GM21576 (cell line): Measurements from ENCODE around the gene DOK5.
A peak's percentile ranks its signal among the peaks of the same experiment; 100 is the strongest.

Source experiments
- ATAC-seq: cut with Tn5 transposase; IDR thresholded peaks from one replicate; pipeline ENCODE4 v1.9.1; 2021; ENCODE audit warnings: mild to moderate bottlenecking, moderate library complexity; ENCODE audit not compliant: unreplicated experiment

DOK5 gene

GRCh38 chr20:54606380-54606779 lies 131.0 kb downstream of the DOK5 start:
- no peak for ATAC-seq

DNA sequence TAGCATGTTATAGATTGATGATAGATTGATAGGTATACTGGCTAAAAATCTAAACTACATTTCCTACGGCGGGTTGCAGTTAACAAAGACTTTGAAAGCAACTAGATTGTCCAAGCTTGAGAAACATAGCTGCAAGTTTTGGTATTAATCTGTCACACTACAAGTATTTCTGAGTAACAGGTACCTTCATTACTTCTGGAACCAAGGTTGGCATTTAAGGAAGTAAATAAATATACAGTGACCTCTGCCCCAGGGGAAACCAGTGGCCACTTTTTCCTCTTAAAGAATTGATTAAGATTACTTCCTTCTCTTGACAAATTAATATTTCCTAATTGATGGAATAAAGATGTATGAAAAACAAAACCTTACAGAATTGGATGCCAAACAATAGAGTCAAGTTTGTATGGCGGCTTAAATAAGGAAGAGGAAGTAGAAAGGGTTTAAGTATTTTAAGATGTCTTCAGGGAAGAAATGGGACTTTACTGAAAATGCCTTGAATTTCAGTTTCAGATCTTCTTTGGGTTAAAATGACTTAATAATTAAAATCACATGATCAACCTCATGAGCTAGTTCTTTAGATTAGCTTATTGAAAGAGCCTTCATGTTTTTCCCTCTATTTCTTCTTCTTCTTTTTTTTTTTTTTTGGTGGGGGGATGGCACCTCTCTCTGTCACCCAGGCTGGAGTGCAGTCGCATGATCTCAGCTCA lies 132.8 kb downstream of the DOK5 start:
- ATAC-seq = no peak

DNA sequence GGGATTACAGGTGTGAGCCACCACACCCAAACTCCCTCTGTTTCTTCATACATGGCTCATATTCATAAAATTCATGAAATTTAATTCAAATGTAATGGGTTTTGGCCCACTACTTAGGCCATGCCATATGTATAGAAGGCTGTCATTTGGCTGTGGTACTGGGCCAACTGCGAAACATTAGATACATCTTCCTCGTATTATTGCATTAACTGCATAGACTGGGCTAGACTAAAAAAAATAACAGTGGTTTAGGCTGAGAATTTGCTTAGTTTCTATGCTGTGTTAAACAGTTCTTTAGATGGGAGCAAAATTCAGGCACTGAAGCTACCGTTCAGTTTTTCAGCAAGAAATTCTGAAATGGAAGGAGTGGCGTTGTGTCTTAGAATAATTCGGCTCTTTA lies 133.6 kb downstream of the DOK5 start:
- no peak for ATAC-seq

GRCh38 chr20:54611708-54612412 lies 136.5 kb downstream of the DOK5 start:
- ATAC-seq = no peak

DNA sequence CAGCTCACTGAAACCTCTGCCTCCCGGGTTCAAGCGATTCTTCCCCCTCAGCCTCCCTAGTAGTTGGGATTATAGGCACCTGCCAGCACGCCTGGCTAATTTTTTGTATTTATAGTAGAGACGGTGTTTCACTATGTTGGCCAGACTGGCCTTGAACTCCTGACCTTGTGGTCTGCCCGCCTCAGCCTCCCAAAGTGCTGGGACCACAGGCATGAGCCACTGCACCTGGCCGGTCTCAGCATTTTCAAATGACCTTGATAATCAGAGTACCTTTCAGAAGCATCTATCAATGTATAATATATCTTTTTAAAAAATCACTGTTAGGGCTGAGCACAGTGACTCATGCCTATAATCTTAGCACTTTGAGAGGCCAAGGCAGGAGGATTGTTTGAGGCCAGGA lies 143.0 kb downstream of the DOK5 start:
- no peak for ATAC-seq

DNA sequence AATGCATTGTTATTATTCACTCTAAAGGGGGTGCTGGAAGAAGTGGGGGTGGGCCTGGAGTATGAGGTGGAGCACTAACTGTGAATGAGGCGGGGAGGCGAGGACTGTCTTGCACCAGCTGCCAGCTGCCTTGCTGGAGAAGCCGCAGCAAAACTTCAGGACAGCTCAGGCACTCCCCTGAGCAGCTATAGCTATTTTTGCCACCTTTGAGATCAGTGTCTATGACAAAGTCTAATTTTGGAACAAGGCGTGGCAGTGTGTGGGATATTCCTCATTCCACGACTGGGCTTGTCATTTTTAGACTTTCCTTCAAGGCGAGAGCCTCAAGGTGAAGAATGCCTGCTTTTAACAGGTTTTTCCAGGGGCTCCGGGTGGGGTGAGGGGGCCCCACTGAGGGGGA lies 143.8 kb downstream of the DOK5 start:
- no peak for ATAC-seq

DNA sequence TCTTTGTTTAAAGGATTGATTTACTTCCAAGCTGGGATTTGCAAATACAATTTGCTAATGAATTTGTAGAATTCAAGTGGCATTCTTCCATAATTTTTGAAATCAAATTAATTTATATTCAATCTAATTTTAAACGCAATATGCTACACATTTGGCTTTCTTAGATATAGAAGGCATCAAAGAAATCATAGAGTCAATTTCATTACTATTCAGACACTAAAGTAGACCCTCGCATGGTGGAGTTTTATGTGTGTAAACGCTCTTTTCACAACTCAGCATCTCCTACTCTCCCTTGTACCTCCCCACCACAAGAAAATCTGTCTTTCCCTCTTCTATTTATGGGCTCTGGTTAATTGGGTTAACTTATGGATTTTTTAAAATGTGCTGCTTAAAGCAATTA lies 144.3 kb downstream of the DOK5 start:
- ATAC-seq = no peak

DNA sequence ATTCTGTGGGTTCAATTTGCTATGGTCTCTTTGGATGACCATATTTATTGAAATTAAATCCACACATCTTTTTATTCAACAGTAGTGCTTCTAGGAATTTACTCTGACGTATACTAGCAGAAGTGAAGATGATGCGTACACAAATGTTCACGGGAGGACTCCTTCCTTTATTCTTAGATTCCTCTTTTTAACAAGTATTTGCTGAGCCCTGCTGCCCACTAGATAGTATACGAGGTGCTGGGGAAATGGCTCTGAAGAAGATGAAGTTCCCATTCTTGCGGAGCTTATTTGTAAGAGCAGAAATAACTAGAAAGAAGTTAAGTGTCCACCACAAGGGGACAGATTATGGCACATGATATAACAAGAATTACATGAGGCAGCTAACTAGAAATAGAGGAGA lies 145.2 kb downstream of the DOK5 start:
- no peak for ATAC-seq

GRCh38 chr20:54622333-54623295 lies 147.2 kb downstream of the DOK5 start:
- ATAC-seq = no peak

- no peak for ATAC-seq
Observed at GRCh38 chr20:54623991-54624569, 148.7 kb downstream of the DOK5 start.

DNA sequence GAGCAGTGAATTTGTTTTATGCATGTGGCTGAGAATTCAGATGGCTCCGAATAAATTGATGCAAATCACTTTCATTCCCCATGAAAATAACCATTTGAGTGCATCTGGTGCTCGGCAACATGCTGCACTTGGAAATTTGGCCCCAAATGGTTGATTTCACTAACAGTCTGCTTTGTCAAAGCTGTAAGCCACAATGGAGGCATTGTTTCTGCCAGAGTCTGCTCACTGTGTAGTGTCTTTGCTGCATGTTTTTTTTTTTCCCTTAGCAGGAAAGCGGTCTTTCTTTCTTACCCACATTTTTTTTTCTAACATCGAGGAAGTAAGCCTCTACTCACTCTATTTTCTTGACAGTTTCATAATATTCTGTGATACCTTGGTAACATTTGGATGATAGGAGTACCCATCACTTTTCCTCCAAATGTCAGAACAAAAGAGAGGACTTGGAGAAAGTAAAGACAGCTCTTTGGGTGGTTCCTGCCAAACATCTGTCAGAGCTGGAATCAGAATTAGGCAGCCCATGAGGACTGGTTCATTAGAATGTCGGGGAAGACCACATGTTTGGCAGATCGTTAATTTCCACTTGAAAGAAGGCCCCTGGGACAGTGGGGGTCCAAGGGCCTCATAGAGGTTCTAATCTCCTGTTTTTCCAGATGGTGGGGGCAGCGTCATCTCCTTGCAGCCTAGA lies 149.5 kb downstream of the DOK5 start:
- no peak for ATAC-seq

GRCh38 chr20:54625497-54625896 lies 150.1 kb downstream of the DOK5 start:
- ATAC-seq = no peak

GRCh38 chr20:54626126-54626525 lies 150.7 kb downstream of the DOK5 start:
- no peak for ATAC-seq

GRCh38 chr20:54629632-54630031 lies 154.2 kb downstream of the DOK5 start:
- ATAC-seq = no peak

DNA sequence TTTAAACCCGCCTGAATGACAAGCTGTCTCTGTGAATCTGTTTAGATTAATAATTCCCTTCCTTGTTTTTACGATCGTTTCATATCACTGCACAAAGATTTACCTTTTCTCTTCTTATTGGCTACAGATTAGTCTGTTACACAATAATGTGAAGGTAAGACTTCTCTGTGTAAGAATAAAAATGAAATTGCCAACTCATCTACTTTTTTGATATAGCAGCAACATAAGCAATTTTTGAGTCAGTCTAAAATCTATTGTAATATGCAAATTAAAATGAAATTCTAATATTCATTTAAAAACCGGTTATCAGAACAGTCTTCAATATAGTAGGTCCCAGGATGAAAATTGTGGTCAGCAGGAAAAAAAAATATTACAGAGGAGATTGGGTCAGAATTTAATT lies 155.2 kb downstream of the DOK5 start:
- ATAC-seq = no peak

DNA sequence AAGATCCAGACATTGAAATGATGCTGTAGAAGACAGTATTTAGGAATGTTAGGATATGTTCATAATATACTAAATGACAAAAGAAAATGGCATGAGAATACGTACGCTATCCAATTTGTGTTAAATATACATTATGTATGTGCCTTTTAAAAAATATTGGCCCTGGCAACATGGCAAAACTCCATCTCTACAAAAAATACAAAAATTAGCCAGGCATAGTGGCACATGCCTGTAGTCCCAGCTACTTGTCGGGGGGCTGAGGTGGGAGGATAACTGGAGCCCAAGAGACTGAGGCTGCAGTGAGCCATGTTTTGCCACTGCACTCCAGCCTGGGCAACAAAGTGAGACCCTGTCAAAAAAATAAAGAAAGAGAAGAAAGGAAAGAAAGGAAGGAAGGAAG lies 155.7 kb downstream of the DOK5 start:
- ATAC-seq = no peak

GRCh38 chr20:54633374-54634355 lies 158.3 kb downstream of the DOK5 start:
- peak; percentile 99 for ATAC-seq

DNA sequence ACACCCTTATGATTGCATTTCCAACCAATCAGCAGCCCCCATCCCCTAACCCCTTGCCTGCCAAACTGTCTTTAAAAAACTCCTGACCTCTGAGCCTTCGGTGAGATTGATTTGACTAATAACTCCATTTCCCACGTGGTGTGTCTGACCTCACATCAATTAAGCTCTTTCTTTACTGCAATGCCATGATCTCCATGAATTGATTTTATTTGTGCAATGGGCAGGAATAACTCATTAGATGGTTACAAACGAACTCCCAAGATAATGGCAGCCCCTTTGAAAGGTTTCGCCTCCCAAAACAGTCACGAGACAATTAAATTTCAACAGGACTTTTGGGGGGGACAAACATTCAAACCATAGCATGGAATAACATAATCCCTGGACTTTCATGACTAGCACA lies 161.2 kb downstream of the DOK5 start:
- ATAC-seq = no peak

DNA sequence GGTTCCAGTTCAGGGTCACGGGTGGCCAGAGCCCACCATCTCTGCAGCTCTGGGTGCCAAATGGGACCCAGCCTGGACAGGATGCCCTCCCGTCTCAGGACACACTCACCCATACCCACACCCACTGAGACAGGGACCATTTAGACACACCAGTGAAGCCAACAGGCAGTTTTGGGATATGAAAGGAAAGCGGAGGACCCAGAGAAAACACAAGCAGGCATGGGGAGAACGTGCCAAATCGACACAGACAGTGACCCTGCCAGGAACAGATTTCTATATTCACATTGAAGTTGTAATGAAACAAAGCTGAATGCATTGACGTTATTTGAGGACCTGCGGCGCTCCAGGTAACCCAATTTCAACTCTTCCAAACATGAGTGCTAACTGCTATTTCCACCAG lies 164.5 kb downstream of the DOK5 start:
- no peak for ATAC-seq
